ENCODE measurements around the gene ANKIB1. TPM values are rescaled to one million over a fixed set of nuclear protein-coding genes. Genes with fewer than 3 reads are reported as not detected.

Gene ANKIB1
- total and polyA plus RNA-seq, 2 experiments from 2014 or later = 8.8 to 35.3 TPM

GRCh38 chr7:92304406-92304893 lies 58.7 kb downstream of the ANKIB1 start:
- 98% methylated on average over 2 of the region's 2 CpGs for WGBS (ENCODE audit: low lambda C conversion rate, missing lambda C conversion rate)

GRCh38 chr7:92306153-92306552 lies 60.4 kb downstream of the ANKIB1 start:
- Histone ChIP-seq H2AFZ (no peak overlapping the region), H4K20me1 (ENCODE audit: insufficient read depth, poor library complexity, severe bottlenecking) (no peaks in the 10 kb centered on the region), H3K27ac (no peak overlapping the region), H3K4me3 (no peak overlapping the region), H3K4me1 (ENCODE audit: insufficient read depth) (no peaks in the 10 kb centered on the region), H3K79me2 (no peaks in the 10 kb centered on the region), H3K9me3 (ENCODE audit: low read depth) (no peaks in the 10 kb centered on the region), H3K36me3 (replicated peaks; ENCODE audit: insufficient read depth, low read depth) (no peaks in the 10 kb centered on the region), H3K9me2 (replicated peaks; ENCODE audit: insufficient read depth) (peaks cover 3% of the 10 kb centered on the region), H3K4me2 (no peak overlapping the region), H3K27me3 (no peaks in the 10 kb centered on the region)
- DNase-seq (ENCODE audit: low spot score) = no peak
- 83% methylated on average over 2 of the region's 2 CpGs for WGBS (ENCODE audit: low lambda C conversion rate, missing lambda C conversion rate)
- TF ChIP-seq, protein P1, sequence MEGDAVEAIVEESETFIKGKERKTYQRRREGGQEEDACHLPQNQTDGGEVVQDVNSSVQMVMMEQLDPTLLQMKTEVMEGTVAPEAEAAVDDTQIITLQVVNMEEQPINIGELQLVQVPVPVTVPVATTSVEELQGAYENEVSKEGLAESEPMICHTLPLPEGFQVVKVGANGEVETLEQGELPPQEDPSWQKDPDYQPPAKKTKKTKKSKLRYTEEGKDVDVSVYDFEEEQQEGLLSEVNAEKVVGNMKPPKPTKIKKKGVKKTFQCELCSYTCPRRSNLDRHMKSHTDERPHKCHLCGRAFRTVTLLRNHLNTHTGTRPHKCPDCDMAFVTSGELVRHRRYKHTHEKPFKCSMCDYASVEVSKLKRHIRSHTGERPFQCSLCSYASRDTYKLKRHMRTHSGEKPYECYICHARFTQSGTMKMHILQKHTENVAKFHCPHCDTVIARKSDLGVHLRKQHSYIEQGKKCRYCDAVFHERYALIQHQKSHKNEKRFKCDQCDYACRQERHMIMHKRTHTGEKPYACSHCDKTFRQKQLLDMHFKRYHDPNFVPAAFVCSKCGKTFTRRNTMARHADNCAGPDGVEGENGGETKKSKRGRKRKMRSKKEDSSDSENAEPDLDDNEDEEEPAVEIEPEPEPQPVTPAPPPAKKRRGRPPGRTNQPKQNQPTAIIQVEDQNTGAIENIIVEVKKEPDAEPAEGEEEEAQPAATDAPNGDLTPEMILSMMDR (IDR thresholded peaks at IDR 0.05; ENCODE audit: poor library complexity) = no peak
- TF ChIP-seq EZH2 (IDR thresholded peaks at IDR 0.05; ENCODE audit: borderline replicate concordance) (no peak), EZH2phosphoT487 (IDR thresholded peaks at IDR 0.05; ENCODE audit: low read depth, severe bottlenecking, unreplicated experiment) (no peak)

More at GRCh38 chr7:92304406-92304893, 58.7 kb downstream of the ANKIB1 start:
- no peak overlapping the region for H3K4me3 ChIP-seq
- H3K36me3 ChIP-seq (replicated peaks; ENCODE audit: insufficient read depth, low read depth) = no peaks in the 10 kb centered on the region
- H3K9me3 ChIP-seq (ENCODE audit: low read depth) = no peaks in the 10 kb centered on the region
- TF ChIP-seq, protein P1 (IDR thresholded peaks at IDR 0.05; ENCODE audit: poor library complexity) = no peak
- TF ChIP-seq EZH2phosphoT487 (IDR thresholded peaks at IDR 0.05; ENCODE audit: low read depth, severe bottlenecking, unreplicated experiment) (no peak), EZH2 (IDR thresholded peaks at IDR 0.05; ENCODE audit: borderline replicate concordance) (no peak)
- no peak overlapping the region for H2AFZ ChIP-seq
- H4K20me1 ChIP-seq (ENCODE audit: insufficient read depth, poor library complexity, severe bottlenecking) = no peaks in the 10 kb centered on the region
- H3K27ac ChIP-seq = no peak overlapping the region
- H3K4me1 ChIP-seq (ENCODE audit: insufficient read depth) = no peaks in the 10 kb centered on the region
- H3K9me2 ChIP-seq (replicated peaks; ENCODE audit: insufficient read depth) = peaks cover 3% of the 10 kb centered on the region
- no peaks in the 10 kb centered on the region for H3K27me3 ChIP-seq
- H3K79me2 ChIP-seq = no peaks in the 10 kb centered on the region
- no peak overlapping the region for H3K4me2 ChIP-seq
- no peak for DNase-seq (ENCODE audit: low spot score)

DNA sequence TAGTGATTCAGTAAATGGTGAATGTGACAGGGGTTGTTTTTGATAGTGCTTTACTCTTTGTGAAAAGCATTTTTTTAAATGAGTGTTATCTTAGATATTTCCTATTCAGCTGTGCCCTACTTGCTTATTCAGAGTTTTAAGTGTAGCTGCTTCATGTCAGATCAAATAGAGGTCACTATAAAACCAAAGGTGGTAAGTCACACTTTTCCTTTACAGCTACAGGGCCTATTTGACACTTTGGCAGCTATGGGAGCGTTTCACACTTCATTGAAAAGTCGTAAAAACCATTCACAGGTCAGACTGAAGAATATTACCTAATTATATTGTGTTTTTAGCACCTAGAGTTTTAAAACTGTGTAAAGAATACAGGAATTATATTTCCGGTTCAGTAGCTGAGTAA lies 67.3 kb downstream of the ANKIB1 start:
- TF ChIP-seq, protein P1 (IDR thresholded peaks at IDR 0.05; ENCODE audit: poor library complexity) = no peak
- no peak for TF ChIP-seq EZH2phosphoT487 (IDR thresholded peaks at IDR 0.05; ENCODE audit: low read depth, severe bottlenecking, unreplicated experiment)
- TF ChIP-seq EZH2 (IDR thresholded peaks at IDR 0.05; ENCODE audit: borderline replicate concordance) = no peak
- H2AFZ ChIP-seq = no peak overlapping the region
- no peak overlapping the region for H3K4me2 ChIP-seq
- H3K79me2 ChIP-seq = no peaks in the 10 kb centered on the region
- 94% methylated on average over 3 of the region's 3 CpGs for WGBS (ENCODE audit: low lambda C conversion rate, missing lambda C conversion rate)
- DNase-seq (ENCODE audit: low spot score) = no peak
- H3K9me2 ChIP-seq (replicated peaks; ENCODE audit: insufficient read depth) = no peaks in the 10 kb centered on the region
- no peaks in the 10 kb centered on the region for H4K20me1 ChIP-seq (ENCODE audit: insufficient read depth, poor library complexity, severe bottlenecking)
- no peaks in the 10 kb centered on the region for H3K36me3 ChIP-seq (replicated peaks; ENCODE audit: insufficient read depth, low read depth)
- no peak overlapping the region for H3K4me3 ChIP-seq
- H3K27ac ChIP-seq = no peak overlapping the region
- no peaks in the 10 kb centered on the region for H3K9me3 ChIP-seq (ENCODE audit: low read depth)
- no peaks in the 10 kb centered on the region for H3K4me1 ChIP-seq (ENCODE audit: insufficient read depth)
- no peaks in the 10 kb centered on the region for H3K27me3 ChIP-seq

All from hepatocyte (in vitro differentiated cells).